Breast epithelium (tissue), 3 donors: ENCODE measurements around the gene ASCC1.

ENCODE experiments used
- POLR2A ChIP-seq: fragments of 450-650 bp; IDR thresholded peaks from one replicate; pipeline ENCODE4 v1.6.1; 2016; ENCODE audit warnings: antibody characterized with exemption, mild to moderate bottlenecking, moderate library complexity
- TF ChIP-seq, protein P1 (sequence below), 3 donors: fragments of 450-650 bp; IDR thresholded peaks; one replicate each; pipeline ENCODE4 v1.5.1; 2016 to 2017; ENCODE audit warnings: antibody characterized with exemption in 3 of 3, mild to moderate bottlenecking in 3 of 3, moderate library complexity in 3 of 3

DNA sequence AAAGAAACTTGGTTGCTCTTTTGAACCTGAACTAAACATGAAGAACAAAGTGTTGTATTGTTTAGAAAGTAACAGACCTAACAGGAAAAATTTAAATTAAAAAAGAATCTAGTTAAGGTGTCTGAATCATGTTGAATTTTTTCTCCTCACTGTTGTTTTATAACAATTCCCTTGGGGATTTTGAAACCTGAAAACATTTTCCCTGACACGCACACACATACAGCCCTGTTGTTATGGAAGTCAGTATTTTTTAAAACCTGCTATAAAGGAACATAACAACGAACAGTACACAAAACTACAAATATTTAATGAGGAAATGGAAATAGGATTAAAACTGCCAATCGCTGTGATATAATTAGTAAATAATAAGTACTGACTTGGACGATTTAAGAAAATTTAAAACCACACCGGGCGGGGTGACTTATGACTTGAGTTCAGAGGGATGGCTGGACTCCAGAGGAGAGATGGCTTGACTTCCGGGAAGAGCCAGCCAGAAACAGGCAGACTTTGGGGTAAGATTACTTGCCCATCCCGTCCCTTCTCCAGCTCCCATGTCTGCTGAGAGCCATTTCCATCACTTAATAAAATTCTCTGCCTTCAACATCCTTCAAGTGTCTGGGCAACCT, 111.5 kb downstream of the ASCC1 start:
- TF ChIP-seq POLR2A = no peak
- TF ChIP-seq, protein P1, sequence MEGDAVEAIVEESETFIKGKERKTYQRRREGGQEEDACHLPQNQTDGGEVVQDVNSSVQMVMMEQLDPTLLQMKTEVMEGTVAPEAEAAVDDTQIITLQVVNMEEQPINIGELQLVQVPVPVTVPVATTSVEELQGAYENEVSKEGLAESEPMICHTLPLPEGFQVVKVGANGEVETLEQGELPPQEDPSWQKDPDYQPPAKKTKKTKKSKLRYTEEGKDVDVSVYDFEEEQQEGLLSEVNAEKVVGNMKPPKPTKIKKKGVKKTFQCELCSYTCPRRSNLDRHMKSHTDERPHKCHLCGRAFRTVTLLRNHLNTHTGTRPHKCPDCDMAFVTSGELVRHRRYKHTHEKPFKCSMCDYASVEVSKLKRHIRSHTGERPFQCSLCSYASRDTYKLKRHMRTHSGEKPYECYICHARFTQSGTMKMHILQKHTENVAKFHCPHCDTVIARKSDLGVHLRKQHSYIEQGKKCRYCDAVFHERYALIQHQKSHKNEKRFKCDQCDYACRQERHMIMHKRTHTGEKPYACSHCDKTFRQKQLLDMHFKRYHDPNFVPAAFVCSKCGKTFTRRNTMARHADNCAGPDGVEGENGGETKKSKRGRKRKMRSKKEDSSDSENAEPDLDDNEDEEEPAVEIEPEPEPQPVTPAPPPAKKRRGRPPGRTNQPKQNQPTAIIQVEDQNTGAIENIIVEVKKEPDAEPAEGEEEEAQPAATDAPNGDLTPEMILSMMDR (IDR thresholded peaks at IDR 0.05) = no peak
